ENCODE measurements around the gene IGFN1. TPM values are rescaled to one million over a fixed set of nuclear protein-coding genes. Genes with fewer than 3 reads are reported as not detected.

Gene IGFN1
- total and polyA plus RNA-seq, 2 of the 8 experiments (the other 6 are each of a cell fraction or from before 2014, with no cell fraction given), result not detected

- Histone ChIP-seq H2BK20ac (ENCODE audit: low read length) (no peak overlapping the region), H3K18ac (ENCODE audit: extremely low read depth, low read length) (no peak overlapping the region), H4K8ac (ENCODE audit: extremely low read depth, insufficient read depth, low read length) (no peak overlapping the region), H3K4ac (replicated peaks; ENCODE audit: insufficient read length, low read depth, low read length) (no peak overlapping the region), H3K56ac (replicated peaks; ENCODE audit: insufficient read length, low read depth, low read length) (no peak overlapping the region), H3K27me3 (replicated peaks in 1 of 4; ENCODE audit: control insufficient read depth in 3 of 4, extremely low read depth in 1 of 4, insufficient read depth in 3 of 4, low read length in 3 of 4) (no peaks in the 10 kb centered on the region), H3K9ac (replicated peaks in 1 of 4; ENCODE audit: extremely low read depth in 1 of 4, low read depth in 3 of 4, low read length in 3 of 4) (no peak overlapping the region), H2AFZ (ENCODE audit: low read length) (no peak overlapping the region), H3K79me2 (ENCODE audit: control insufficient read depth in 1 of 2, insufficient read depth in 2 of 2, low read length in 2 of 2) (no peaks in the 10 kb centered on the region), H2BK5ac (ENCODE audit: low read depth, low read length) (no peak overlapping the region), H2BK120ac (replicated peaks; ENCODE audit: low read depth, low read length) (no peak overlapping the region), H3K9me3 (ENCODE audit: insufficient read depth in 2 of 2, low read depth in 1 of 2, low read length in 1 of 2) (no peaks in the 10 kb centered on the region), H3K14ac (ENCODE audit: insufficient read length) (no peak overlapping the region), H2BK12ac (ENCODE audit: low read depth, low read length) (no peak overlapping the region), H2AK5ac (ENCODE audit: low read depth, low read length) (no peak overlapping the region), H3K27ac (ENCODE audit: low read depth, low read length) (no peak overlapping the region), H4K5ac (ENCODE audit: insufficient read length, low read depth, low read length) (no peak overlapping the region), H3K4me3 (ENCODE audit: extremely low read depth in 1 of 4, insufficient read depth in 2 of 4, low read depth in 3 of 4, low read length in 4 of 4) (no peak overlapping the region), H3K4me1 (replicated peaks in 1 of 4; ENCODE audit: control insufficient read depth in 3 of 4, insufficient read depth in 4 of 4, low read length in 3 of 4) (no peaks in the 10 kb centered on the region), H4K91ac (replicated peaks; ENCODE audit: insufficient read length, low read length) (no peak overlapping the region), H2BK15ac (ENCODE audit: low read length) (no peak overlapping the region), H3K36me3 (ENCODE audit: control insufficient read depth in 2 of 4, insufficient read depth in 4 of 4, low read length in 3 of 4) (no peaks in the 10 kb centered on the region), H3K79me1 (ENCODE audit: low read depth, low read length) (no peaks in the 10 kb centered on the region), H3K23me2 (ENCODE audit: low read depth, low read length) (no peaks in the 10 kb centered on the region), H3K23ac (ENCODE audit: insufficient read length) (no peak overlapping the region), H3K4me2 (ENCODE audit: insufficient read depth in 1 of 2, low read depth in 2 of 2, low read length in 2 of 2) (no peak overlapping the region), H4K20me1 (replicated peaks in 1 of 2; ENCODE audit: control insufficient read depth in 1 of 2, insufficient read depth in 2 of 2, low read length in 2 of 2) (no peaks in the 10 kb centered on the region)
- TF ChIP-seq USF2 (IDR thresholded peaks at IDR 0.05; ENCODE audit: low read length), result no peak
- TF ChIP-seq SRF (IDR thresholded peaks at IDR 0.05; ENCODE audit: low read depth, low read length), result no peak
- TF ChIP-seq POLR2AphosphoS5 (IDR thresholded peaks at IDR 0.05; ENCODE audit: low read depth, low read length), result no peak
- TF ChIP-seq ZNF274 (IDR thresholded peaks at IDR 0.05; ENCODE audit: borderline replicate concordance, extremely low read depth, low read length), result no peak
- WGBS, 2 experiments (ENCODE audit: extremely low coverage in 1 of 2, insufficient coverage in 1 of 2, insufficient read length in 1 of 2, insufficient replicate concordance in 2 of 2, low coverage in 1 of 2, low lambda C conversion rate in 2 of 2, missing lambda C conversion rate in 1 of 2), result 91% methylated on average over 9 of the region's 10 CpGs; no CpG with 5 or more reads in 1 of the 2 experiments
- CTCF ChIA-PET (ENCODE audit: partially characterized antibody), result interaction anchor here (1.0 to 6.5 kb wide), 8 partner anchors 9 to 135 kb away, joined by 3 to 275 read pairs (median 5); no protein-coding TSS in a partner anchor
- POLR2A ChIA-PET (ENCODE audit: partially characterized antibody), result interaction anchor here (0.8 kb wide), 1 partner anchor 126 kb away, joined by 3 read pairs; no protein-coding TSS in a partner anchor
- DNase-seq (ENCODE audit: low read depth in 1 of 2, low spot score in 2 of 2) (peak in 1 of 2 experiments; percentile 38), FAIRE-seq (no peak)
Measured at GRCh38 chr1:201250326-201251011, 59.8 kb downstream of the IGFN1 start.

All from H1 (cell line).